ENCODE measurements around the gene EIF4G3.
"Not testable (repeated sequence)": the region's sequence is repeated elsewhere in the genome, so short reads cannot be mapped to it uniquely, and the experiment has no call there.

Gene EIF4G3

GRCh38 chr1:21176586-21177555 lies at the start of gene EIF4G3:
TSS of gene EIF4G3 (minus strand) at chr1:21176897. CDS start at chr1:21002742, 174,155 bp downstream.
- DNase-seq, result peak; percentile 98

GRCh38 chr1:21225065-21225464 lies 48.4 kb upstream of the EIF4G3 start:
- no peak for DNase-seq

- DNase-seq, result peak; percentile 91
These were observed 44.1 kb upstream of the EIF4G3 start for GRCh38 chr1:21220815-21221214.

- no peak for DNase-seq
These were observed 43.0 kb upstream of the EIF4G3 start for GRCh38 chr1:21219674-21220073.

GRCh38 chr1:21217812-21218596 lies 41.3 kb upstream of the EIF4G3 start:
- DNase-seq, result no peak

GRCh38 chr1:21216835-21217811 lies 40.4 kb upstream of the EIF4G3 start:
- no peak for DNase-seq

- no peak for DNase-seq
These were observed 35.4 kb upstream of the EIF4G3 start for GRCh38 chr1:21212126-21212525.

GRCh38 chr1:21208137-21208700 lies 31.5 kb upstream of the EIF4G3 start:
- not testable (repeated sequence) for DNase-seq

- DNase-seq, result no peak
These were observed 29.4 kb upstream of the EIF4G3 start for GRCh38 chr1:21206117-21206516.

GRCh38 chr1:21205416-21205815 lies 28.7 kb upstream of the EIF4G3 start:
- no peak for DNase-seq

GRCh38 chr1:21201650-21202049 lies 25.0 kb upstream of the EIF4G3 start:
- no peak for DNase-seq

GRCh38 chr1:21201238-21201637 lies 24.5 kb upstream of the EIF4G3 start:
- not testable (repeated sequence) for DNase-seq

- DNase-seq, result no peak
These were observed 24.1 kb upstream of the EIF4G3 start for GRCh38 chr1:21200767-21201166.

- no peak for DNase-seq
These were observed 22.2 kb upstream of the EIF4G3 start for GRCh38 chr1:21198929-21199328.

GRCh38 chr1:21192871-21193270 lies 16.2 kb upstream of the EIF4G3 start:
- no peak for DNase-seq

- no peak for DNase-seq
These were observed 15.6 kb upstream of the EIF4G3 start for GRCh38 chr1:21192284-21192683.

GRCh38 chr1:21190771-21191170 lies 14.1 kb upstream of the EIF4G3 start:
- DNase-seq, result not testable (repeated sequence)

GRCh38 chr1:21189906-21190500 lies 13.3 kb upstream of the EIF4G3 start:
- DNase-seq, result no peak

GRCh38 chr1:21189421-21189820 lies 12.7 kb upstream of the EIF4G3 start:
- no peak for DNase-seq

GRCh38 chr1:21188235-21188634 lies 11.5 kb upstream of the EIF4G3 start:
- DNase-seq, result no peak

GRCh38 chr1:21185221-21185731 lies 8.6 kb upstream of the EIF4G3 start:
- no peak for DNase-seq
